ENCODE results near the gene MORN1. TPM values are rescaled to one million over a fixed set of nuclear protein-coding genes. Genes with fewer than 3 reads are reported as not detected.

MORN1 gene
- total RNA-seq, 1 donor: 13.4 TPM

GRCh38 chr1:2356401-2356800 is 35.0 kb downstream of the MORN1 start:
- no peak for TF ChIP-seq CTCF (IDR thresholded peaks at IDR 0.05; ENCODE audit: extremely low read depth, low read depth, low read length)
- peak; percentile 72 for DNase-seq (ENCODE audit: insufficient read length, low spot score, missing footprints)
- Histone ChIP-seq H4K20me1 (ENCODE audit: insufficient read depth, low read length) (no peaks in the 10 kb centered on the region), H2AFZ (ENCODE audit: low read length) (no peak overlapping the region), H3K79me2 (ENCODE audit: insufficient read depth, low read length) (no peaks in the 10 kb centered on the region), H3K36me3 (ENCODE audit: insufficient read depth, low read length) (no peaks in the 10 kb centered on the region), H3K27me3 (ENCODE audit: insufficient read depth, low read length) (no peaks in the 10 kb centered on the region), H3K27ac (ENCODE audit: low read depth, low read length) (no peak overlapping the region), H3K9me3 (ENCODE audit: low read depth, low read length) (no peaks in the 10 kb centered on the region), H3K4me2 (ENCODE audit: insufficient read depth, low read length) (no peak overlapping the region), H3K4me1 (ENCODE audit: insufficient read depth, low read length) (no peaks in the 10 kb centered on the region), H3K4me3 (ENCODE audit: insufficient read depth, low read length) (no peak overlapping the region)

GRCh38 chr1:2355373-2356261 is 35.7 kb downstream of the MORN1 start:
- H3K4me1 ChIP-seq (ENCODE audit: insufficient read depth, low read length): no peaks in the 10 kb centered on the region
- no peak overlapping the region for H2AFZ ChIP-seq (ENCODE audit: low read length)
- H3K4me3 ChIP-seq (ENCODE audit: insufficient read depth, low read length): no peak overlapping the region
- H3K36me3 ChIP-seq (ENCODE audit: insufficient read depth, low read length): no peaks in the 10 kb centered on the region
- H4K20me1 ChIP-seq (ENCODE audit: insufficient read depth, low read length): no peaks in the 10 kb centered on the region
- H3K4me2 ChIP-seq (ENCODE audit: insufficient read depth, low read length): no peak overlapping the region
- no peaks in the 10 kb centered on the region for H3K79me2 ChIP-seq (ENCODE audit: insufficient read depth, low read length)
- H3K9me3 ChIP-seq (ENCODE audit: low read depth, low read length): no peaks in the 10 kb centered on the region
- TF ChIP-seq CTCF (IDR thresholded peaks at IDR 0.05; ENCODE audit: extremely low read depth, low read depth, low read length): no peak
- no peak overlapping the region for H3K27ac ChIP-seq (ENCODE audit: low read depth, low read length)
- peak; percentile 85 for DNase-seq (ENCODE audit: insufficient read length, low spot score, missing footprints)
- H3K27me3 ChIP-seq (ENCODE audit: insufficient read depth, low read length): no peaks in the 10 kb centered on the region

GRCh38 chr1:2354511-2355372 is 36.6 kb downstream of the MORN1 start:
- Histone ChIP-seq H3K9me3 (ENCODE audit: low read depth, low read length) (no peaks in the 10 kb centered on the region), H4K20me1 (ENCODE audit: insufficient read depth, low read length) (no peaks in the 10 kb centered on the region), H3K36me3 (ENCODE audit: insufficient read depth, low read length) (no peaks in the 10 kb centered on the region), H2AFZ (ENCODE audit: low read length) (no peak overlapping the region), H3K4me1 (ENCODE audit: insufficient read depth, low read length) (no peaks in the 10 kb centered on the region), H3K4me2 (ENCODE audit: insufficient read depth, low read length) (no peak overlapping the region), H3K4me3 (ENCODE audit: insufficient read depth, low read length) (no peak overlapping the region), H3K79me2 (ENCODE audit: insufficient read depth, low read length) (no peaks in the 10 kb centered on the region), H3K27me3 (ENCODE audit: insufficient read depth, low read length) (no peaks in the 10 kb centered on the region), H3K27ac (ENCODE audit: low read depth, low read length) (no peak overlapping the region)
- TF ChIP-seq CTCF (IDR thresholded peaks at IDR 0.05; ENCODE audit: extremely low read depth, low read depth, low read length): no peak
- DNase-seq (ENCODE audit: insufficient read length, low spot score, missing footprints): peak; percentile 74
